CD1c-positive myeloid dendritic cell (primary cell): ENCODE measurements around the gene HABP2.
A peak's percentile ranks its signal among the peaks of the same experiment; 100 is the strongest.

Experiments used
- DNase-seq: peaks from one replicate; pipeline ENCODE4 v3.0.0-alpha.2; 2016; ENCODE audit errors: extremely low spot score

HABP2 gene

GRCh38 chr10:113605268-113605978 is 52.6 kb downstream of the HABP2 start:
- DNase-seq, result no peak

- DNase-seq, result no peak
Observed at GRCh38 chr10:113609704-113610108, 56.9 kb downstream of the HABP2 start.

DNA sequence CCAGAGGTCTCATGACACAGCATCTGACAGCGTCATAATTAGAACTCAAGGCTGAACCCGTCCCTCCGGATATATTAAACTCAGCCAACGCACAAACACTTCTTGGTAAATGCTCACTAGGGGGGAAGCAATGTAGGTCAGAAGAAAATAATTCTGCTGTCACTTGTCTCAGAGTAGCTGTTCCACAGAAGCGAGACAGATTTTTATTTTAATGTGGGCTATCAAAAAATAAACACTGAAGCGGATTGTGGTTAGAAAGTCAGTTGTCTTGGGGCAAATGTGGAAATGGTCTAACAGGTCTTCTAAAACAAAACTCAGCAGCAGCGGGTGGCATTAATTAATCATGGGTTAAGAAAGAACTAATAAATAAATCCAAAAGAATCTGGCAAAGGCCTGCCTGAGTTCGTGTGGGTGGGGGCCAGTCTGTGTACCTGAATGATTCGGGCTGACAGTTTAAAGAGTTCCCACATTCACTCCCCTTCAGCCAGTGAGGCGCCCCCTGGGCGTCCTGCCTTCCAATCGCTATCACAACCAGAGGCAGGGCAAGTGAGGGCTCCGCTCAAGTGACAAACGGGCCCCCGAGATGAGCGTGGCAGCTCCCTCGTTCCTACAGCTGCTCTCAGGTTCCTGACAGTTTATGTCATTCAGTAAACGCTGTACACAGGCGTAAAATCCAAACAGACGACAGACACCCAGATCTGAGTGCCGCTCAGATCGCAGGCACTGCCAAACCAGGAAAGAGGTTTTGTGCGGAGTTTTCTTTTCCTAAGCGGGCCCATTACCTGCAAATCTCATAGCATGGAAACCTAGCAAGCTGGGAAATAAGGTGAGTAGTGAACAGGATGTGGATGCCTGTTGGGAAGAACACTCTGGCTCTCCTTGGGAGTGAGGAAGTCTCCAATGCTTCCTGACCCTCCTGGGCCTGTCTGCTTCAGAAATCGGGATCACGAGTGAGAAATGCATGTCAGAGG is 58.1 kb downstream of the HABP2 start:
- DNase-seq, result no peak

DNA sequence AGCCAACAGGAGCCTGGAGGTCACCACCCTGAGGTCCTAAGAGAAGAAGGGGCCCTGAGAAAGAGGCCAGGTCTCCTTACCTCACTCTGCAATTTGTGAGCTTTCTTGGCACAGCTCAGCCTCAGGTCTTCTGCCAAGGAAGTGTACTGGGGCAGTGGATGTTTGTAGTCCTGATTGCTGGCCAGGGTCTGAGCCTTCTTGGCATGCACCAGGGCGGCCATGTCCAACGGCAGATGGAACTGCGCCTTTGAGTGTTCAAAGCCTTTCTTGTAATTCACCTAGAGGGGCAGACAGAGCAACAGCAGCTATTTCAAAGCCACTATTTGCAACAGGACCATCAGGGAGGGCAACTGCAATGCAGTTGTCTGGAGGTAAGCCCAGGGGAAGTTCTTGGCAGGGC is 59.3 kb downstream of the HABP2 start:
- no peak for DNase-seq

DNA sequence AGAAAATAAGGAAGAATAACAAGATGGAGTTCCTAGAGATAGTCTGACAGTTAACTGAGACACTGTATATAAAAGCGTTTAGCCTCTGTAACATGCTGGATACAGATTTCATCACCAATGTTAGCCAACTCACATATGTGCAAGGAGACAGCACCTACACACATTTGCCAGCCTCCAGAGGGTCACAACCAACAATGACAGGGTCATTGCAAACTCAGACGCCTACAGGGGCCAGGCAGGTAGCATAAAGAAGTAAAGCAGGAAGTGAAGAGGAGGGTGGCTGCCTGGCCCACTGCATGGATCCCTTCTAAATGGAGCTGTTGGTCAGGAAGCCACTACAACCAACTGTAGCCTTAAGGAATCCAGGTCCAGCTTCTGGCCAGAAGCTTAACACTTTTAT is 60.6 kb downstream of the HABP2 start:
- DNase-seq, result peak; percentile 1

GRCh38 chr10:113613977-113614690 is 61.3 kb downstream of the HABP2 start:
- no peak for DNase-seq

GRCh38 chr10:113616244-113617074 is 63.6 kb downstream of the HABP2 start:
- no peak for DNase-seq

GRCh38 chr10:113617086-113617485 is 64.2 kb downstream of the HABP2 start:
- DNase-seq, result no peak

DNA sequence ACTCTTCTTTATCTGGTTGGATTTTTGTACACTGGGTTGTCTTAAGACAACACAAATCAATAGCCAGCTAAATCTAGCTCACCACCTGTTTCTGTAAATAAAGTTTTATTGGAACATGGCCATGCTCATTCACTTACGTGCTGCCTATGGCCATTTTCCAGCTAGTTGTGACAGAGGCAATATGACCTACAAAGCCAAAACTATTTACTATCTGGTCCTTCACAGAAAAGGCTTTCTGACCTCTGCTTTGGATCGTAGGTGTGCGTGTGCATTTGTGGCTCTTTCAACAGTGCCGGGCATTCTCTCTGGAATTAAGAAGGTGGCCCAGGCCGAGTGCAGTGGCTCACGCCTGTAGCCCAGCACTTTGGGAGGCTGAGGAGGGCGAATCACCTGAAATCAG is 65.5 kb downstream of the HABP2 start:
- DNase-seq, result no peak

GRCh38 chr10:113619401-113619800 is 66.5 kb downstream of the HABP2 start:
- DNase-seq, result no peak

DNA sequence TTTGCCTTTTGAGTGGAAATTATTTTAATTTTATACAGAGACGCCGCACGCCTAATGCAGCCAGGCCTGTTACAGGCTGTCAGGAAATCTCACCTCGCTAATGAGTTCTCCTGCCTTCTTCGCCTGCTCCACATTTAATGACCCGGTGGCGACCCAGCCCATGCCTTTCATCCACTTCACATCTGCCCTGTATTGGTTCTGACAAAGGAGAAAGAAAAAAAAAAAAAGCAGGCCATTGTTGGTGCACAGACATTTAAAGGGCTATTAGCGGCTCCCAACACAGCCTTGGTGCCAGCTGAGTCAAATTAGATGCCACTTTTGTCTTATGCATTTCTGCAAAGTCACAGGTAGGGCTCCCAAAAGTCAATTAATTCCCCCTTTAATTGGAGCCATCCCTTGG is 67.7 kb downstream of the HABP2 start:
- DNase-seq, result no peak

GRCh38 chr10:113620936-113621335 is 68.1 kb downstream of the HABP2 start:
- DNase-seq, result no peak

DNA sequence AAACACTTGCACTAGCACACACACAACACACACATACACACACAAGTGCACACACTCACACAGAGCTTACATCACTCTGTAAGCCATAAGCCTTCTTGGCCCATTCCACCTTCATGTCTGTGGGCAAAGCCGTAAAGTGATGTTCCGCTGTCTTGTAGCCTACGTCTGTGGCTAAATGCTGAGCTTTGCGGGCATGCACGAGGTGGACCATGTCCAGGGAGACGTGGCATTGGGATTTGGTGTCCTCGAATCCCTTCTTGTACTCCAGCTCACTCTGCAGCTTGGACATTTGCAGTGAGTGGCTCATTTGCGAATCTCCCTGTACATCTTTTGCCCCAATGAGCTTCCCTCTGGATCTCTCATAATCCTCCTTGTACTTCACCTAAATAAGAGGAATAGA is 68.9 kb downstream of the HABP2 start:
- DNase-seq, result no peak

GRCh38 chr10:113622831-113623230 is 70.0 kb downstream of the HABP2 start:
- no peak for DNase-seq

DNA sequence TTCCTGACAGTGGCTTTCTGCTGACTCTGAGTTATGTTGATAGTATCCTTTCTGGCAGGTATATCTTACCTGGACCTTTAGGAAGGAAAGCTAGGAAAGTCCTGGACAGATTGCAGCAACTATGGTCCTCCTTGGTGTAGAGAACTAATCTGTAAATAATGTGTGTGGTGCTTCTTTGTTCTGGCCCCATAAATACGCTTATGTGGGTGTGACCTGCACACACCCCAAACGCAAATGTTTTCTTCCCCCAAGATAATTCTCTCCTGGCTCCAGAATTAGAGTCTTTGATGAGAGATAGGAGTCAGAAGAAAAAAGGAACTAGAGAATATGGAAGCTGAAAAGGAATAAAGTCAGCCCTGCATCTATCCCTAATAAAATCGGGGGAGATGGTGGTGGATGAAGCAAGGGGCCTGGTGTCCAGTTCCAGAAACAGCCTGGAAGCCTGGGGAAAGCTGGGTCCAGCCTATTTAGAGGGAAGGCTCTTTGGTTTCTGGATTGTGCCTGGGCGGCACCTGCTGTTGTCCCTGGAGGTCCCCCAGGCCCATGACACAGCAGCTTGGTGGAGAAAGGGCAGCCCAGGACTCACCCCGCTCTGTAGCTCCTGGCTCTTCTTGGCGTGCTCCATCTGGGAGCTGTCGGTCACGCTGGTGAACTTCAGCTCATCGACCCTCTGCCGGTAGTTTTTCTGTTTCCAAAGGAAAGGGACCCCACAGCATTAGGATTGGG is 72.8 kb downstream of the HABP2 start:
- DNase-seq, result no peak

DNA sequence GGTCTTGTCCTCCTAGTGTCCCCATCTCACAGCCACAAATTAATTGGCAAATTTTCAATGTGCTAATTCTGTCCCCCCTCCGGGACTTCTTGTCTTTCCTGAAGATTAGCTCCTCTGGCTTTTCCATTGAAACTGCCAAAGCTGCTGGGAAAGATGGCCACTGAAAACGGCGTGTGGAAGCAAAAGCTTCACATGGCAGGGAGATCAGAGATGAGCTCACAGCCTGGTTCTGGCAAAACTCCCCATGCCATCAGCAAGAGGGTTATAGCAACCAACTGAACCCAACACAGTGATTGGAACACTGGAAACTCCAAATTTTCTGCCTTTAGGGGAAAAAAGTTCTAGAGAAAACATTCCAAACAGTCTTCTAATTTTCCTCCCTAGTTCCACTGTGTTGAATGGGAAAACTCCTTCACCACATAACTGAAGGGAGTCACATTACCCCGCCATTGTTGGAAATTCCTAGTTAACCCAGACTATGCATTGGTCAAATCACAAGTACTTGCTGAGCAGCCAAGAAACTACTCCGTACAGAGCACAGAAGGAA is 74.0 kb downstream of the HABP2 start:
- DNase-seq, result no peak

GRCh38 chr10:113627836-113628235 is 75.0 kb downstream of the HABP2 start:
- DNase-seq, result no peak

- DNase-seq, result no peak
Observed at GRCh38 chr10:113628607-113629153, 75.8 kb downstream of the HABP2 start.

DNA sequence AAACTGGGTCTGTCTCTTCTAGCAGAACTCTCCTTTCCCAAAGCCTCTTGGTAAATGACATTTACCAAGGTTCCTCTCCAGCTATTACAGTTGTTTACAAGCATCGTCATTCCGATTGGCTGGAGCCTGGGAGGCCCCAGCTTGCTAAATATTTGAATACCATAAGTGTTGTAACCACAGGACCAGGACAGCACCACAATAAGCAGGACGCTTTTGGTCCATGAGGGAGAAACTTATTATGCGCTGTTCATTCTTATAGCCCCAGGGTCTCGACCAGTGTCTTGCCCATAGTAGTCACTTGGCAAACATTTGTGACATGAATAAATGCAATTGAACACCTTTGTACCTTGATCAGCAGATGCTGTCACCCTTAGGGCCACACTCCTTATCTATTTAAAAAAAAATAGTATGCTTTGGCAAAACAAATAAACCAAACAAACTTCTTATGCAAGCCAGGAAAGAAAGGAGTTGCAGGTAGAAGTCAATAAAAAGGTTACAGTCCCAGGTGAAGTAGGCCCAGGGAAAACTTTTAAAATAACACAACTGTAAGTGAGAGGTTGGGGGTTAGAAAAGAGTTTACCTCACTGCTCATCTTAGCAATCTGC is 78.2 kb downstream of the HABP2 start:
- no peak for DNase-seq
